HG03460 (cell line): ENCODE data around the gene NOL7.

Experiments used
- ATAC-seq: cut with Tn5 transposase; IDR thresholded peaks from one replicate; pipeline ENCODE4 v1.9.1; 2021; ENCODE audit not compliant: unreplicated experiment

The NOL7 gene

DNA sequence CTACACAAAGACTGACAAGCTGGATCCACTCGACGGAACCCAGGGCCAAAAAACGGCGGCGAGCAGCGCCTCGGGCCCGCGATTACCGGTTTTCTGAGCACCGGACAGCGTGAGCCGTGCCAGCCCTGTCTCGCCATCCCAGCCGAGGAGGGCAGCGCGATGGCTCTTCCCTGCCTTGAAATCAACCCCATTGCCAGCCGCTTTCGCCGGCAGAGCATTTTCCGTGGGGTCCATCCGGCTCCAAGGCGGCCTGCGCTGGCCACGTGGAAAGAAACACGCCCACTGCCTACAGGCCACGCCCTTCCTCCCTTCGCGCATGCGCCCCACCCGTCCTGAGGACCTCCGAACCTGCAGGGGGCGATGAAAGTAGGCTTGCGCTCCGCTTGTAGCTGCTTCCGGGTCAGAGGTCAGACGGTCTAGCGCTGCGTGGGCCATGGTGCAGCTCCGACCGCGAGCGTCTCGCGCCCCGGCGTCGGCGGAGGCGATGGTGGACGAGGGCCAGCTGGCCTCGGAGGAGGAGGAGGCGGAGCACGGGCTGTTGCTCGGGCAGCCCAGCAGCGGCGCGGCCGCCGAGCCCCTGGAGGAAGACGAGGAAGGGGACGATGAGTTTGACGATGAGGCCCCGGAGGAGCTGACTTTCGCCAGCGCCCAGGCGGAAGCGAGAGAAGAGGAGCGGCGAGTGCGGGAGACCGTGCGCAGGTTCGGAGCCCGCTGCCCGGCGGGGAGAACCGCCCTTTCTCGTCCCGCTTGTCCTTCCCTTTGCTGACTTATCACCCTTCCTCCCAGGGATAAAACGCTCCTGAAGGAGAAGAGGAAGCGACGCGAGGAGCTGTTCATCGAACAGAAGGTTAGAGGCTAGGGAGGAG is at the start of gene NOL7:
Gene NOL7 (plus strand): TSS at position 410 of the 866 bp plus-strand sequence. CDS start 24 bp downstream, at position 434.
- peak; percentile 88 for ATAC-seq

DNA sequence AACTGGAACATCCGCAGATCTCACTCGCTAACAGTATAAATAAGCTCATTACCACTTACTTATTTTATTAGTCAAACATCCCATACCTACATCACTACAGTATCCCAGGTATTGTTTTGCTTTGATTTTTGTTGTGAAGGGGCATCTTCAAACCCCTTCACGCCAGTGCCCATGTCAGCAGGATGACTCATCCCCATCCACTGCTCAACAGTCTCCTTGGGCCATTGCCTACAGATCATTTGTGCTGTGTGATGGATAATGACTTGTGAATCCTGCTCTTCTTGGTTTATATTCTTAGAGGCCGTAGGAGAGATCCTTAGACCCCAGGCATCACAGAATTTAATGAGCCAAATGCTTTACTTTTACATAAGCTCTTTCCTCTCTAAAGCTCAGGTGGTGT is 49.2 kb upstream of the NOL7 start:
- no peak for ATAC-seq

DNA sequence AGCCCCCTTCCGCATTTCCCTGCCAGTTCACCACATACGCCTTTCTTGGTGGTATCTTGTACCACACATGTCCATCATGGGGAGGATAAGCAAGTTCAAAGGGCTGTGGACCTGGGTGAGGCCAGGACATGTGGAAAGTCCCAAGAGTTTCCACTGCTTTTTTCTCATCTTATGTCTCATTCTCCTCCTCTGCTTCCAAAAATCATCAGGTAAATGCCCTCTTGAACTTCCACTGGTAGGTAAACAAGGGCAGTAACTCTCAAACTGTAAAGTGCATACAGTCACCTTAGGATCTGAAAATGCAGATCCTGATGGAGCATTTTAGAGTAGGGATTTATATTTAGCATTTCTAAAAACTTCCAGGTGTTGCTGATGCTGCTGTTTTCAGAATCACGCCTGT is 48.6 kb upstream of the NOL7 start:
- no peak for ATAC-seq

DNA sequence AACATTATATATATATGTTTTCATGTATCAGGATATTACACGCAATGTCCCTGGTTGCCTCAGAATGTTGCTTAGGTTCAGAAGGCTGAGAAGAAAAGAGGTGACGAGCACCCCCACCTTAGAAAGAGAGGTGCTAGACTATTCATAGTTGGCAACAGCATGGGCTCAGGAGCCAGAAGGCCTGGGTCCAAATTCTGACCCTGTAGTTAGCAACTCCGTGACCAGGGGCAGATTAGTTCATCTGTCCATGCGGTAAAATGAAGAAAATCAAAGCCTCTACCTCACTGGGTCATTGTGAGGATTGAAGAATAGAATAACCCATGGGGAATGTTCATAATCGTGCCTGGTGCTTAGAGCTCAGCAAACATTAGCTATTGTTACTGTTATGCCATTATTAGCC is 46.2 kb upstream of the NOL7 start:
- no peak for ATAC-seq

DNA sequence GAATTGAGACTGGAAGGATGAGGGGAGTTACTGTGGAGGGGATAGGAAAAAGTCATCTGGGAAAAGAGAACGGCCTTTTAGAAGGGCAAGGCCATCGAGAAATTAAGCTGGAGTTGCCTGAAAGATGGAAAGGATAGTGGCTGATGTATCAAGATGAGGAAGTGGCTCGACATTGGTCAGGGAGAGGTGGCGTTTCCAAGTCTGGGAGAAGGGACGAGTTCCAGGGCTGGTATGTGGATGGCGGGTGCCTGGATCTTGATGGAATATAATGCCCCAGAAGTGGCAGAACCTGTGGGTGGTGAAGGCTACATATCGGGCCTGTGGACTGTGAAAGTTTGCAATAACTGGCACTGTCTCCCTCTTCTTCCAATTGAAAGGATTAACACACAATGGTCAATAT is 42.9 kb upstream of the NOL7 start:
- no peak for ATAC-seq

DNA sequence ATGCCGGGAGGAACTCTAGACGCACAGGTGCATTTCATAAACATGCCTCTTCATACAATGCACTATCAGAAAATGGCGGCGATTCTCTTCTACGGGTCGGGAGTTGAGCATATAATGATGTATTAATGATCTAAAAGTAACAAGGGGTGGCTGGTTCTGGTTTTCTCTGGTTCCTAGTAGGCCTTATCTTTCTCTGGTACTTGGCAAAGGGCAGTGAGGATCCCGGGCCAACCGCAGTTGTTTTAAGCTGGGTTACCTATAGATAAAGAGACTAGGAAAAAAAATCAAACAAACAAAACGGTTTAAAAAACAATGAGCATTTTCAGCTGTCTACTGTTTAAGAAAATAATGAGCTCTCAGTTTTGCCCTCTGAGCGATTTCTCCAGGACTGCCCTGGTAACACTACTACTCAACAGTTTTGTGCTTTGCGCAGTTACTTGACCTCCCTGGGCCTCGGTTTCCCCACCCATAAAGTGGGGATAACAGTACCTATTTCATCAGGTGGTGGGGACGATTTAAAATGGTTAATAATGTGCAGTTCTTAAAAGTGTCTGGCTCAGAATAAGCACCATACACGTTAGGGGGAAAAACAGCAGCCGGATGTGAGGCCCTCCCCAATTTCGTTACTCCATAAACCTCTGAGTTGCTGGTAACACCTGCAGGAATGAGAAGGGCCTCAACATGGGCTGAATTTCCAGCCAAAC is 42.0 kb upstream of the NOL7 start:
- ATAC-seq: no peak

DNA sequence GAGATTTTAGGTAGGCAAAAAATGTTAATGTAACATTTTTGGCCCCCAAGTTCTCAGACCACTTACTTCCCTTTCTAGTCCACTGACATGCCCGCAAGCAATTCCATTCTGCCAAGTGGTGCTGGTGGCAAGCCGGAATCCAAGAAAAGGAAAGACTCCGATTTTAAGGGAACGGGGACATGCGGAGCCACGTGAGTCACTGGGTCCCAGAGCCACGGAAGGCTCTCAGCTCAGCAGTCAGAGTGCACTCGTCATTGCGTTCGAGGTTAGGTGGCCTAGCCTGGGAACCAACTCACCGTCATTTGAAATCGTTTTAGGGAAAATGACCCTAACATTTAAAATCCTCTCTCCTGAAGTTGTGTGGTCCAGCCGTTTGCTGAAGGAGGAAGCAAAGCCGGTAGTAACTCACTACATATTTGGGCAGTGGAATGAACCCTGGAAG is 41.4 kb upstream of the NOL7 start:
- ATAC-seq: no peak

DNA sequence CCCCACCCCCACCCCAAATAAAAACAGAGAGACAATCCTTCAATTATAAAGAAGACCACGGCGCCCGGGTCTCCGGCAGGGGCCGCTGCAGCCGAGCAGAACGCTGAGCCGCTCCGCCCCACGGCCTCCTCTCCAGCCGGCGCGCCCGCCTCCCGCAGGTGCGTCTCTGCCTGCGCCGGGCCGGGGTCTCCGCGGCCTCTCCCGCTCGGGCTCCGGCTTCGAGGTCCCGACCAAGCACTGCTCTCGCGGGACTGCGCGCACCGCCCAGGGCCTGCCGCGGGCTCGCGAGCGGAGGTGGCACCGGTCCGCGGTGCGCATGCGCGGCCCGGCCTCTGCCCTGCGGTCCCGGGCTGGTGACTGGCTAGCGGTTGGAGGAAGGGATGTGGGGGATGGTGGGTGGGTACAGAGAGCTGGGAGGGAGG is 41.0 kb upstream of the NOL7 start:
- peak; percentile 72 for ATAC-seq

DNA sequence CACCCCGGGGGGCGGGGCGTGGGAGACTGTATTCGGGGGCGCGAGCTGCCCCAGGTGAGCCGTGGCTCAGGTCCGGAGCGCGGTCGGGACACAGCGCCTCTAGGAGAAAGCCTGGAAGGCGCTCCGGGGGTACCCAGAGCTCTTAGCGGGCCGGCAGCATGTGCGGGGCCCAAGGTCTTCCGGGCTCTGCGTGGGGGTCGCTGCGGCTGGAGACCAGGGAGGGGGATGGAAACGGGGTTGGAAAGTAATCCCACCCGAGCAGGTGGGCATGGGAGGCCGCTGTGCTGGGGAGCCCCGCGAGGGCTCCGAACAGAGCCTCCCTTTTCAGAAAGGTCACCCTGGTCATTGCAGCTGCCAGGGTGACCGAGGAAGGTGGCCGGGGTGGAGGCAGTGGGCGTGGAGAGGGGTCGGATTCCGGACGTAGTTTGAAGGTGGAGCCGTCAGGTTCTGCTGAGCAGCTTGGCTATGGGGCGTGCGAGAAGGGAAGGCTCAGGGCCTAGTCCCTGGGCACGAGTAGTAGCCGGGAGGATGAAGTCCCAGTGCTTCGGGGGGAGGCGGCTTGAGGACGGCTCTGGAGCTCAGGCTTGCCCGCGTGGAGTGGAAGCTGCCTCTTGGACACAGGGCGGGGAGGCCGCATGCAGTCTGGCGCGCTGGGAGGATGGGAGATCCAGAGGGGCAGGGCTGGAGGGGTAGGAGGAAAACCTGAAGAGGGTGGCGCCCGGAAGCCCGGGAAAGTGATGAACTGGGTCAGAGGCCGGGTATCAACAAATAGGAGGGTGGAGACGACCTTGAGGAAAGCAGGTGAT is 40.4 kb upstream of the NOL7 start, which contains the start of gene SIRT5:
Gene SIRT5 (plus strand): TSS at position 31 of the 806 bp plus-strand sequence. CDS start 9,510 bp downstream, outside the sequence.
- peak; percentile 73 for ATAC-seq

DNA sequence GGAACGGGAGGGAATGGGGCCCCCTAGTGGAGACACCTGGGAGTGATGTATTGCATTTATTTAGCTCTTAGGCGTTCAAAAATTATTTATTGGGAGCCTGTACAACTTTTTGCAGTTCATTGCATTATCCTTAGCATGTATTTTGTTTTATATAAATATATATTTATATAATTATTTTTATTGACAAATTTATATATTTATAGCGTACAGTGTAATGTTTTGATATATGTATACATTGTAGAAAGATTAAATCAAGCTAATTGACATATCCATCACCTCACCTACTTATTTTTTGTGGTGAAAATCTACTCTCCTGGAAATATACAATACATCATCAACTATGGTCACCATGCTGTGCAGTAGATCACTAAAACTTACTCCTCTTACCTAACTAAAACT is 39.8 kb upstream of the NOL7 start:
- no peak for ATAC-seq

DNA sequence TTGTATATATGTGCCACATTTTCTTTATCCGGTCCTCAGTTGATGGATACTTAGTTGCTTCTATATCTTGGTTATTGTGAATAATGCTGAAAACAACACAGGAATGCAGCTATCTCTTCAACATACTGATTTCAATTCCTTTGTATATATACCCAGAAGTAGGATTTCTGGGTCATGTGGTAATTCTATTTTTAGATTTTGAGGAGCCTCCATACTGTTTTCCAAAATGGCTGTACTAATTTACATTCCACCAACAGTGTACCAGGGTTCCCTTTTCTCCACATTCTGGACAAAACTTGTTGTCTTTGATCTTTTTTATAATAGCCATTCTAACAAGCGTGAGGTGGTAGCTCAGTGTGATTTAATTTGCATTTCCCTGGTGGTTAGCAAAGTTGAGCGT is 39.1 kb upstream of the NOL7 start:
- no peak for ATAC-seq

DNA sequence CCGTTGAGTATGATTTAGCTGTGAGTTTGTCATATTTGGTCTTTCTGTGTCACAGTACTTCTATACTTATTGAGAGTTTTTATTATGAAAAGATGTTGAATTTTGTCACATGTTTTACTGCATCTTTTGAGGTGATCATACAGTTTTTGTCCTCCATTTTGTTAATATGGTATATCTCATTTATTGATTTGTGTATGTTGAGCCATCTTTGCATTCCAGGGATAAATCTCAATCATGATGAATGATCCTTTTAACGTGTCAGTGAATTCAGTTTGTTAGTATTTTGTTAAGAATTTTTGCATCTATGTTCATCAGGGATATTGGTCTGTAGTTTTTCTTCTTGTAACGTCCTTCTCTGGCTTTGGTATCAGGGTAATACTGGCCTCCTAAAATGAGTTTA is 37.2 kb upstream of the NOL7 start:
- no peak for ATAC-seq

DNA sequence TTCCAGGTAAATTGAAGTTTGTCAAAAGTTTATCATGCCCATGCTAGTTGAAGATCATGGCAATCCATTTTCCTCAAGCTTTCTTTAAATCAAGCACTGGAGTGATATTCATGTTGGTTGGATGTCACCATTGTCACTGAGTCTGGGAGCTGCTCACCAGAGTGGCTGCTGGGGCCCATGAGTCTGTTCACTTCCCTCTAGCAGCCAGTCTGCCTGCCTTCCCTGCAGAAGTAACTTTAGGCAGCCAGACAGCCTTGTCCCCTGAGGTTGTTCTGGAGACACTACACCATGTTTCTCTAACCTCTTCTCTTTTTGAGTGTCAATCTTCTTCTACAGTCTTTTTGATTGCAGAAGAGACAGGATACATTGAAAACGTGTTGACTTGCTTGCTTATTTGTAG is 35.2 kb upstream of the NOL7 start:
- no peak for ATAC-seq

DNA sequence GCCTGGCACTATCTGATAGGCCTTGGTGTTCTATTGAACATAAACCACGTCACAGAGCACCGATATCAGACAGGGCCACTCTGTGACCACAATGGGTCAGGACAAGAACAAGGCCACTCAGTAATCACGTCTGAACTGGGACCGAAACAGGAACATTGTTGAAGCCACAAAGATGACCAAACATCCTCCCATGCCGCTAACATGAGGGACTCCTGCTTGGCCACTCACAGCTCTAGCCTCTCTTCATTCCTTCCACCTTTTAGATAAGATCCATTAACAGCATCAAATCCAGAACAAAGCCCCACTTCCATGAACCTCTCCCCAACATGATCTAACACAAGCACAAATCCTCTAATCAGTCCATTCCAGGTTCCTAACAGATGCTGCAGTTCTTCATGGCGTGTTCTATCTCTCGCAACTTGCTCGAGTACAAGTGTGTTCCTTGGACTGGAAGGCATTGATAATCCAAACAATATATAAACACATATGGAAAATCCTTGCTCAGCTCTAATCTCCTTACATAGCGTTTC is 33.4 kb upstream of the NOL7 start:
- no peak for ATAC-seq

DNA sequence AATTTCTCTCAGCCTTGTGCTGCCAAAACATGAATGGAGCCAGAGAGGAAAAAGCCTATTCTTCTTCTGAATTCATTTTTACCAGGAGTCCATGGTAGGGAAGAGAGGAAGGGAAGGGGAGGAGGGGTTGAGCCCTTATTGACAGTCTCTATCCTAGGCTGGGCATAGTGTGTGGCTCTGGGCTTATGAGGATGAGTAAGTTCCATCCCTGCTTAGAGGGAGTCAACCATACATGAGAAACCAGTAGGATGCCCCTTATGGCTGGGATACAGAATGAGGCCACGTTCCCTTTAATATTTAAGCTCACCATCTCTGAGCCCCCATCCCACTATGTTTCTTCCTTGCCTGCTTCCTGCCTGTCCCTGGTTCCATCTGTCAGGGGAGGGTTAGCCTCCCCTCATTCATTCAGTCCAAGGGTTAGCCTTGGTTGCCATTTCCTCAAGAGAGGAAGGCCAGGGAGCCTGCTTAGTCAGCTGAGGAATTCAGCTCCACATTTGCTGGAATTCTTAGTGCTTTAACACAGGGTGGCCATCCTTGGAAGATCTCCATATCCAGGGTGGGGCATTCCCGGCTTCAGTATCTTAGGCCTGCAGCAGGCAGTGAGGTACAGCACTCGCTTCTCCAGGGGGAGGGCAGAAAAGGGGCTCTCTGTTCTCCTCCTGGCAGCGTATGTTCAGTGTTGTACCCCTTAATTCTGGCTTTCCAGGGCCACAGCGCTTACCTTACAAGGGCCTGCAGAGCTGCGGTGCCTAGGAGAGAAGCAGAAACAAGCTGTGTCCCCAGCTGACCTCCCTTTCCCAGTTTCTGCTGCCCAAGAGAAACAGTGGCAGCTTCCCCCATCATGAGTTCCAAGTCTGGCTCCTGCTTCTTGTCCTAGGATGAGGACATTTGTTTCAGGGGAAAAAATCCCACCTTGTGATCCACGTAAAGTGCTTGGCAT is 28.3 kb upstream of the NOL7 start:
- ATAC-seq: no peak

DNA sequence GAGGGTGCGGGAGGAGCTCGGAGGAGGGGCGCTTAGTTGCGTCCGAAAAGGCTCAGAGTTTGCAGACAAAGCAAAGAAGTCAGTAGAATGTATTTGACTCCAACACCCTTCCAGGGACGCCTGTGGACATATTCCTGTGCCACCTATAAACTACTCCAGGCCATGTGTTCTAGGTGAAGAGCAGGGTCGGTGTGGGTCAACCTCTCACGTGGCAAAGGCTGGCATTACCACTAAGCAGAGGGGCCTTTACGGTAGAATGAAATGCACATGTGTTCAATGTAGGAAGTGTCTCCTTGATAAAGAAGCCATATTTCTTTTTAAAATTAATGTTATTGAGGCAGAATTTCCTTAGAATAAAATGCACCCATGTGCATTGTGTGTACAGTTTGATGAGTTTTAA is 25.3 kb upstream of the NOL7 start:
- no peak for ATAC-seq

DNA sequence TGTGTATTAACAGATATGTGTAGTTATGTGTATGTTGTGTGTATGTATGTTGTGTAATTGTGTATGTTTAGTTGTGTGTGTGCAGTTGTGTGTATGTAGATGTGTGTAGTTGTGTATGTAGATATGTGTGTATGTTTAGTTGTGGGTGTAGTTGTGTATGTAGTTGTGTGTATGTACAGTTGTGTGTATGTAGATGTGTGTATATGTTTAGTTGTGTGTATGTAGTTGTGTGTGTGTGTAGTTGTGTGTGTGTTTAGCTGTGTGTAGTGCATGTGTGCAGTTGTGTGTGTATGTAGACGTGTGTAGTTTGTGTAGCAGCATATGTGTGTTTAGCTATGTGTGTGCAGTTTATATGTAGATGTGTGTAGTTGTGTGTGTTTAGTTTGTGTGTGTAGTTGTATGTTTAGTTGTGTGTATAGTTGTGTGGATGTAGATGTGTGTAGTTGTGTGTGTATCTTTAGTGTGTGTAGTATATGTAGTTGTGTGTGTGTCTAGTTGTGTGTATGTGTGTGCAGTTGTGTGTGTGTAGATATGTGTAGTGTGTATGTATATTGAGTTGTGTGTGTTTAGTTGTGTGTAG is 24.5 kb upstream of the NOL7 start:
- no peak for ATAC-seq

DNA sequence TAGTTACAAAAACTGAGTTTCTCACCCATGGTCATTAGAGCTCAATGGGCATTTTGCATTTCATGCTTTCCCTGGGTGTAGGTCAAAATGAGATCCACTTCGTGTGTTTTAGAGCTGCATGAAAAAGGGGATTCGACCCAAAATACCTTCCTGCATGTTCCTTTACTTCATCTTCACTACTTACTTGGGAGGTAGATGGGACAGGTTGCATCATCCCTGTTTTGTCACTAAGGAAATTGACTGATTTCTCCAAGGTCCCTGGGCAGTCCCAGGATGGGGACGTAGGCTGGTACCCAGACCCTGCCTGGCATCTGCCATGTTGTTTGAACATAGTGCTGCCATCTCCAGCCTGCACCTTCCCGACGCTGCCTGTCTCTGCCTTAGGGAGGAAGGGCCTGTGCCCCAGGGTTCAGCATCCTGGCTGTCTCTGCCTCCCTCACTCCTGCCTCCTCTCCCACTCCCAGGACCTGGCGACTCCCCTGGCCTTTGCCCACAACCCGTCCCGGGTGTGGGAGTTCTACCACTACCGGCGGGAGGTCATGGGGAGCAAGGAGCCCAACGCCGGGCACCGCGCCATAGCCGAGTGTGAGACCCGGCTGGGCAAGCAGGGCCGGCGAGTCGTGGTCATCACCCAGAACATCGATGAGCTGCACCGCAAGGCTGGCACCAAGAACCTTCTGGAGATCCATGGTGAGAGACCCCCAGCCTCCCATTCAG is 23.8 kb upstream of the NOL7 start:
- ATAC-seq: no peak

DNA sequence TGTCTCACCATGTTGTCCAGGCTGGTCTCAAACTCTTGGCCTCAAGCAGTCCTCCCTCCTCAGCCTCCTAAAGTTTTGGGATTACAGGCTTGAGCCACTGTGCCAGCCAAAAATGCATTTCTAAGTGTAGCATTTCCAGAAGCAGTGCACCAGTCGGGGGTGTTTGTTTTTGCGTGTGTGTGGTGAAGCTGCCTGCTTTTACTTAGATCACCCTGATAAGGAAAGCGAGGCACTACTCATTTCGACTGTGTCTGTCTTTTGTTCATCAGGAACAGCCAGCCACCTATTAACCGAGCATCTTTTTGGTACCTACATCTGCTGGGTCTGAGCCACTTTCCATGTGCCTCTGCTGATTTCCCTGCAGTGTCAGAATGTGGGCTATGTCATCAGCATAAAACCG is 22.0 kb upstream of the NOL7 start:
- ATAC-seq: no peak
